Neural crest cell (in vitro differentiated cells): ENCODE results near the gene LBX2. TPM values are rescaled to one million over a fixed set of nuclear protein-coding genes. Genes with fewer than 3 reads are reported as not detected.
A peak's percentile ranks its signal among the peaks of the same experiment; 100 is the strongest.
"Not testable (repeated sequence)": the region's sequence is repeated elsewhere in the genome, so short reads cannot be mapped to it uniquely, and the experiment has no call there.

Experiments
- DNase-seq: peaks from one replicate; pipeline ENCODE4 v3.0.0; 2021; ENCODE audit warnings: low read depth, mixed read lengths, low spot score
- H3K27ac Mint-ChIP-seq: one replicate; pipeline ENCODE4 v1.8.0; 2021; ENCODE audit warnings: mild to moderate bottlenecking, mixed read lengths; ENCODE audit not compliant: unreplicated experiment
- H3K27me3 Mint-ChIP-seq: 2 replicates; pipeline ENCODE4 v1.8.0; 2021; ENCODE audit warnings: low read depth, mild to moderate bottlenecking, mixed read lengths
- H3K36me3 Mint-ChIP-seq: 2 replicates; pipeline ENCODE4 v1.8.0; 2021; ENCODE audit warnings: low read depth, mild to moderate bottlenecking, mixed read lengths
- H3K4me1 Mint-ChIP-seq: 2 replicates; pipeline ENCODE4 v1.8.0; 2021; ENCODE audit warnings: mixed read lengths
- H3K4me3 Mint-ChIP-seq: one replicate; pipeline ENCODE4 v1.8.0; 2021; ENCODE audit warnings: mild to moderate bottlenecking, mixed read lengths
- H3K9me3 Mint-ChIP-seq: 2 replicates; pipeline ENCODE4 v1.8.0; 2021; ENCODE audit warnings: mixed read lengths
- CTCF ChIP-seq: fragments of 200-600 bp; sonication (generic); conservative IDR thresholded peaks from 2 replicates; pipeline ENCODE4 v1.5.0; 2021; ENCODE audit warnings: antibody characterized with exemption, mild to moderate bottlenecking
- total RNA-seq: library from RNA; stranded (reverse); gene quantifications from 2 replicates; pipeline ENCODE4 v1.2.1, GENCODE V29; 2021

The LBX2 gene
- total RNA-seq, 1 donor from 2014 or later: 0.28 TPM

GRCh38 chr2:74462054-74462785 lies 37.2 kb downstream of the LBX2 start:
- H3K9me3 Mint-ChIP-seq: no peaks in the 10 kb centered on the region
- no peak for TF ChIP-seq CTCF

DNA sequence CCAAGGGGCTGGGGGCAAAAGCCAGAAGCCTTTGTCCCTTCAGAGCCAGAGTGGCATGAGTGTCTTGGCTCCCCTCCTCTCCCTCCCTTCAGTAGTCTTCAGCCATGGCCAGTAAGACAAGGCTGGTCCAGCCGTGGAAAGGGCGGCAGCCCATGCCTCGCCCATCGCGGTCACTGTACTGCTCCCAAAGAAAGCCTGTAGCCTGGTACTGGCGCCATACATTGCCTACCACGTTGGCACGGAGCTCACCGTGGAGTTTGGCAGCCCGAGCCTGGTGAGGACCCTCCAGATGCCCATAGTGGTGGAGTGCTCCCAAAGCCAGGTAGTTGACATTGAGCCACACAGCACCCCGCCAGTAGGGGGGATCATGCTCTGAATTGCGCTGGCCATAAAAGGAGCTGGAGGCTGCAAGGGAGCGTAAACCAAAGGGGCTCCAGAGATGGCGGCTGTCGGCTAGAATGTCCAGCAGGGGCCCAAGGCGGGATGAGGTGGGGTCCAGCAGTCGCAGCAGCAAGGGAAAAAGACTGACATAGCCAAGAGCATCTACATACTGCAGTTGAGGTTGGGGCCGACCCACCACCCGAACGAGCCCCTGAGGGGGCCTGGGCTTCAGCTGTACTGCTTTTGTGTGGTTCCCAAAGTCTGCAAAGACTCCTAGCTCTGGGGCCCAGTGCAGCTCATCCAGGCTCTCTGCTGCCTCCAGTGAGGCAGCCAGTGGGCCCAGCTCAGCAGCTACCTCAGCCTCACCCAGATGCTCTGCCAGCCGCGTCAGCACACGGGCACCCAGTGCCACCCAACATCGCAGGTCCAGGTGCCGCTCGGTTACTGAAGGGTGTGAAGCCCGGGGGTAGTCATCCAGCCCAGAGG lies 38.0 kb downstream of the LBX2 start:
- DNase-seq: no peak
- peaks cover 7% of the 10 kb centered on the region for H3K27me3 Mint-ChIP-seq
- H3K9me3 Mint-ChIP-seq: no peaks in the 10 kb centered on the region

More at GRCh38 chr2:74462054-74462785, 37.2 kb downstream of the LBX2 start:
- H3K4me1 Mint-ChIP-seq: peaks cover 42% of the 10 kb centered on the region
- peaks cover 7% of the 10 kb centered on the region for H3K27me3 Mint-ChIP-seq
- peak overlapping the region; percentile 87 for H3K4me3 Mint-ChIP-seq
- H3K27ac Mint-ChIP-seq: no peak overlapping the region
- no peak for DNase-seq
- H3K36me3 Mint-ChIP-seq: peaks cover 12% of the 10 kb centered on the region

GRCh38 chr2:74460187-74460586 lies 39.2 kb downstream of the LBX2 start:
- H3K9me3 Mint-ChIP-seq, H3K27me3 Mint-ChIP-seq, H3K27ac Mint-ChIP-seq, DNase-seq: not testable (repeated sequence)
- Mint-ChIP-seq H3K4me3 (peak overlapping the region; percentile 94), H3K4me1 (peaks cover 49% of the 10 kb centered on the region), H3K36me3 (peaks cover 12% of the 10 kb centered on the region)

More for the DNA sequence above, 38.0 kb downstream of the LBX2 start:
- H3K27ac Mint-ChIP-seq: no peak overlapping the region
- H3K4me3 Mint-ChIP-seq: peak overlapping the region; percentile 85
- peaks cover 50% of the 10 kb centered on the region for H3K4me1 Mint-ChIP-seq
- no peak for TF ChIP-seq CTCF
- H3K36me3 Mint-ChIP-seq: peaks cover 12% of the 10 kb centered on the region

GRCh38 chr2:74459503-74460118 lies 39.8 kb downstream of the LBX2 start:
- peaks cover 12% of the 10 kb centered on the region for H3K36me3 Mint-ChIP-seq
- DNase-seq, H3K27me3 Mint-ChIP-seq, H3K9me3 Mint-ChIP-seq, H3K27ac Mint-ChIP-seq: not testable (repeated sequence)
- H3K4me3 Mint-ChIP-seq: peak overlapping the region; percentile 94
- H3K4me1 Mint-ChIP-seq: peaks cover 54% of the 10 kb centered on the region

GRCh38 chr2:74458938-74459363 lies 40.5 kb downstream of the LBX2 start:
- Mint-ChIP-seq H3K4me3 (peak overlapping the region; percentile 94), H3K36me3 (peaks cover 12% of the 10 kb centered on the region), H3K27ac (peak overlapping the region; percentile 81), H3K4me1 (peaks cover 54% of the 10 kb centered on the region), H3K27me3 (peaks cover 9% of the 10 kb centered on the region), H3K9me3 (no peaks in the 10 kb centered on the region)
- TF ChIP-seq CTCF: no peak
- DNase-seq: no peak

DNA sequence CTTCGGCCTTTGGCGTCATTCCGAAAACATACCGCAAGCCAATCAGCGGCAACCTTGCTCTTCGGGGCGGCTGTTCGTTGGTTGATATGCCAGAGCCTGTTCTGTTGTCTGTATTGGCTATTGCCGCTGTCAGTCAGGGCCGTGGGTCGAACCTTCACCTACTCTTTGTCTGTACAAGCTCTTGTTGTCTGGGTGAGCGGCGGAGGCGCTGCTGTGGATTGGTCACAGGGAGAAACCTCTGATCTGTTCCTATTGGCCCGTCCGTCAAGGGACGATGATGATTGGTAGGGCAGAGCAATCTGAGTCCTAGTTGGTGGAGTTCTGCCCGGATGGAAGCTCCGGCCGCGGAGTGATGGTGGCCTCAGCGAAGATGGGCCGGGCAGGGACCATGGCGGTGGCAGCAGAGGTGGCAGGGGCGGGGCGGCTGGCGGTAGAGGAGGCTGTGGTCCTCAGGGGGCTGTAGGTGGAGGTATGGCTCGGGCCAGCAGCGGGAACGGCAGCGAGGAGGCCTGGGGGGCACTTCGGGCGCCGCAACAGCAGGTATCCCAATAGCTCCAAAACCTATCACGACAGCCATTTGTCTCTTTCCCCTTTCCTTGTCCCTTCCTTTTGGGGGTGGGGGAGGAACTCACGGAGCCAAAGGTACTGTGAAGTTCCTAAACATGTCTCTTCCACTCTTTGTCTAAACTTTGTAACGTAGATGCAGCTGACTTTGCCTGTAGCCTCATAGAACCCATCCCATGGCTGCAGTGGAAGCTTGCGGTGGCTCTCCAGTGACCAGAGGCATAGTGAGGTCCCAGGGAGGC lies 41.1 kb downstream of the LBX2 start, which contains the start of gene WBP1:
Gene WBP1, plus strand, starts transcription at position 307 of the 806 bp plus-strand sequence. Its CDS starts 165 bp downstream, at position 472.
- peak within 1 kb of the TSS; percentile 94 for H3K4me3 Mint-ChIP-seq
- no peak for TF ChIP-seq CTCF
- peaks cover 9% of the 10 kb centered on the region for H3K27me3 Mint-ChIP-seq
- peak within 1 kb of the TSS; percentile 81 for H3K27ac Mint-ChIP-seq
- peaks cover 53% of the 10 kb centered on the region for H3K4me1 Mint-ChIP-seq
- DNase-seq: peak; percentile 99
- H3K9me3 Mint-ChIP-seq: no peaks in the 10 kb centered on the region
- peaks cover 12% of the 10 kb centered on the region for H3K36me3 Mint-ChIP-seq
